ENCODE measurements around the gene TMEM52. TPM values are rescaled to one million over a fixed set of nuclear protein-coding genes. Genes with fewer than 3 reads are reported as not detected.
A peak's percentile ranks its signal among the peaks of the same experiment; 100 is the strongest.

Gene TMEM52
- total and polyA plus RNA-seq, 4 donors, result 2.6 to 13.1 (median 3.0) TPM

DNA sequence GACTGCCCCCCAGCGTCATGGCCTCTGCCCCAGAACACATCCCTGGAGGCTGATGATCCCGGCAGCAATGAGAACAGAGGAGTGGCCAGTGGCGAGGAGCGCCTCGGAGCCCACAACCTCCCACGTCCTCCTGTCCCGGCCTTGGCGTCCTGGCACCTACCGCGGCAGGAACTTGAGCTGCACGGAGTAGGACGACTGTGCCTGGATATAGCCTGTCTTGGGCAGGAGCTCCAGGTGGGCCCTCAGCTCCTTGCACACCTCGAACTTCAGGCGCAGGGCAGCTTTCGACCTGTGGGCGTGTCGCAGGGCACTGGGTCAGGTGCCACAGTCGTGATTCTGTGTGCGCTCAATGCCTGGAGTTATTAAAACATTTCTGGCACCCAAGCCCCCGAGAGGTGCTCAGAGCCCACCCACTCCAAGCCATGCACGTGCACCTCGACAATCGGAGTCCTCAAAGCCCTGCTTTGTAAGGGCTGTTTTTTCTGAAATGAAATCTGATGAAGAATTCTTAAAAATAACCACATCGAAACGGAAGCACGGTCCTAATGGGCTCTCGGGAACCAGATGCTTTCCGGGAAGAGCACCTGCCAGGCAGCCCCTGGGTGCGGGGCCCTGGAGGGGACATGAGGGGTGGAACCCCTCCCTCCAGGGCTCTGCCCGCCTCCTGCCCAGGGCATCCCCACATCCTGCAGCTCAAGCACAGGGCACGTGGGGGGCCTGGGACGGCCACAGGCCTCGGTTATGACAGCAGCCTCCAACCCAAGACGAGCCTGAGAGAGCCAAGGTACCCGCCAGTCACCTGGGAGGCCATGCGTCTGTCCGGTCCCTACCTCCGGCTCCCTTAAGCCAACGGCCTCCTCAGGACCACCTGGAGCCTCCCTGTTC, 23.0 kb upstream of the TMEM52 start:
- no peak overlapping the region for H3K9ac ChIP-seq (ENCODE audit: low read depth in 1 of 2, low read length in 2 of 2)
- H3K27me3 ChIP-seq (ENCODE audit: control insufficient read depth in 4 of 4, insufficient read depth in 4 of 4, low read length in 3 of 4), result no peaks in the 10 kb centered on the region
- peaks cover 8 to 22% (median 16%) of the 10 kb centered on the region in 4 donors for H3K4me1 ChIP-seq (ENCODE audit: control insufficient read depth in 4 of 4, insufficient read depth in 4 of 4, low read length in 3 of 4)
- no peaks in the 10 kb centered on the region for H3K36me3 ChIP-seq (ENCODE audit: control insufficient read depth in 4 of 4, insufficient read depth in 3 of 4, low read depth in 1 of 4, low read length in 3 of 4)
- WGBS, result 83% methylated on average over 39 of the region's 39 CpGs
- no peak overlapping the region for H3K27ac ChIP-seq (ENCODE audit: low read depth in 1 of 2, low read length in 2 of 2)
- H3K9me3 ChIP-seq (ENCODE audit: control insufficient read depth in 4 of 4, low read length in 3 of 4), result no peaks in the 10 kb centered on the region
- TF ChIP-seq TAF1 (conservative IDR thresholded peaks at IDR 0.05) (no peak), HNF4G (IDR thresholded peaks at IDR 0.05) (no peak), HNF4A (conservative IDR thresholded peaks at IDR 0.05) (no peak), FOXA1 (IDR thresholded peaks at IDR 0.05) (no peak), YY1 (IDR thresholded peaks at IDR 0.05) (no peak), EGR1 (IDR thresholded peaks at IDR 0.05; ENCODE audit: low read depth in 2 of 2) (no peak), SP1 (IDR thresholded peaks at IDR 0.05) (no peak), RXRA (IDR thresholded peaks at IDR 0.05) (no peak)
- TF ChIP-seq, protein P1, sequence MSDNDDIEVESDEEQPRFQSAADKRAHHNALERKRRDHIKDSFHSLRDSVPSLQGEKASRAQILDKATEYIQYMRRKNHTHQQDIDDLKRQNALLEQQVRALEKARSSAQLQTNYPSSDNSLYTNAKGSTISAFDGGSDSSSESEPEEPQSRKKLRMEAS (IDR thresholded peaks at IDR 0.05), result no peak
- TF ChIP-seq, protein P2, sequence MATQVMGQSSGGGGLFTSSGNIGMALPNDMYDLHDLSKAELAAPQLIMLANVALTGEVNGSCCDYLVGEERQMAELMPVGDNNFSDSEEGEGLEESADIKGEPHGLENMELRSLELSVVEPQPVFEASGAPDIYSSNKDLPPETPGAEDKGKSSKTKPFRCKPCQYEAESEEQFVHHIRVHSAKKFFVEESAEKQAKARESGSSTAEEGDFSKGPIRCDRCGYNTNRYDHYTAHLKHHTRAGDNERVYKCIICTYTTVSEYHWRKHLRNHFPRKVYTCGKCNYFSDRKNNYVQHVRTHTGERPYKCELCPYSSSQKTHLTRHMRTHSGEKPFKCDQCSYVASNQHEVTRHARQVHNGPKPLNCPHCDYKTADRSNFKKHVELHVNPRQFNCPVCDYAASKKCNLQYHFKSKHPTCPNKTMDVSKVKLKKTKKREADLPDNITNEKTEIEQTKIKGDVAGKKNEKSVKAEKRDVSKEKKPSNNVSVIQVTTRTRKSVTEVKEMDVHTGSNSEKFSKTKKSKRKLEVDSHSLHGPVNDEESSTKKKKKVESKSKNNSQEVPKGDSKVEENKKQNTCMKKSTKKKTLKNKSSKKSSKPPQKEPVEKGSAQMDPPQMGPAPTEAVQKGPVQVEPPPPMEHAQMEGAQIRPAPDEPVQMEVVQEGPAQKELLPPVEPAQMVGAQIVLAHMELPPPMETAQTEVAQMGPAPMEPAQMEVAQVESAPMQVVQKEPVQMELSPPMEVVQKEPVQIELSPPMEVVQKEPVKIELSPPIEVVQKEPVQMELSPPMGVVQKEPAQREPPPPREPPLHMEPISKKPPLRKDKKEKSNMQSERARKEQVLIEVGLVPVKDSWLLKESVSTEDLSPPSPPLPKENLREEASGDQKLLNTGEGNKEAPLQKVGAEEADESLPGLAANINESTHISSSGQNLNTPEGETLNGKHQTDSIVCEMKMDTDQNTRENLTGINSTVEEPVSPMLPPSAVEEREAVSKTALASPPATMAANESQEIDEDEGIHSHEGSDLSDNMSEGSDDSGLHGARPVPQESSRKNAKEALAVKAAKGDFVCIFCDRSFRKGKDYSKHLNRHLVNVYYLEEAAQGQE (IDR thresholded peaks at IDR 0.05), result no peak
- TF ChIP-seq, protein P3, sequence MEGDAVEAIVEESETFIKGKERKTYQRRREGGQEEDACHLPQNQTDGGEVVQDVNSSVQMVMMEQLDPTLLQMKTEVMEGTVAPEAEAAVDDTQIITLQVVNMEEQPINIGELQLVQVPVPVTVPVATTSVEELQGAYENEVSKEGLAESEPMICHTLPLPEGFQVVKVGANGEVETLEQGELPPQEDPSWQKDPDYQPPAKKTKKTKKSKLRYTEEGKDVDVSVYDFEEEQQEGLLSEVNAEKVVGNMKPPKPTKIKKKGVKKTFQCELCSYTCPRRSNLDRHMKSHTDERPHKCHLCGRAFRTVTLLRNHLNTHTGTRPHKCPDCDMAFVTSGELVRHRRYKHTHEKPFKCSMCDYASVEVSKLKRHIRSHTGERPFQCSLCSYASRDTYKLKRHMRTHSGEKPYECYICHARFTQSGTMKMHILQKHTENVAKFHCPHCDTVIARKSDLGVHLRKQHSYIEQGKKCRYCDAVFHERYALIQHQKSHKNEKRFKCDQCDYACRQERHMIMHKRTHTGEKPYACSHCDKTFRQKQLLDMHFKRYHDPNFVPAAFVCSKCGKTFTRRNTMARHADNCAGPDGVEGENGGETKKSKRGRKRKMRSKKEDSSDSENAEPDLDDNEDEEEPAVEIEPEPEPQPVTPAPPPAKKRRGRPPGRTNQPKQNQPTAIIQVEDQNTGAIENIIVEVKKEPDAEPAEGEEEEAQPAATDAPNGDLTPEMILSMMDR (IDR thresholded peaks at IDR 0.05; ENCODE audit: low read depth, low read length, missing input control), result no peak
- DNase-seq (ENCODE audit: low spot score), result no peak
- H3K4me3 ChIP-seq (ENCODE audit: low read depth in 1 of 3, low read length in 3 of 3), result no peak overlapping the region

DNA sequence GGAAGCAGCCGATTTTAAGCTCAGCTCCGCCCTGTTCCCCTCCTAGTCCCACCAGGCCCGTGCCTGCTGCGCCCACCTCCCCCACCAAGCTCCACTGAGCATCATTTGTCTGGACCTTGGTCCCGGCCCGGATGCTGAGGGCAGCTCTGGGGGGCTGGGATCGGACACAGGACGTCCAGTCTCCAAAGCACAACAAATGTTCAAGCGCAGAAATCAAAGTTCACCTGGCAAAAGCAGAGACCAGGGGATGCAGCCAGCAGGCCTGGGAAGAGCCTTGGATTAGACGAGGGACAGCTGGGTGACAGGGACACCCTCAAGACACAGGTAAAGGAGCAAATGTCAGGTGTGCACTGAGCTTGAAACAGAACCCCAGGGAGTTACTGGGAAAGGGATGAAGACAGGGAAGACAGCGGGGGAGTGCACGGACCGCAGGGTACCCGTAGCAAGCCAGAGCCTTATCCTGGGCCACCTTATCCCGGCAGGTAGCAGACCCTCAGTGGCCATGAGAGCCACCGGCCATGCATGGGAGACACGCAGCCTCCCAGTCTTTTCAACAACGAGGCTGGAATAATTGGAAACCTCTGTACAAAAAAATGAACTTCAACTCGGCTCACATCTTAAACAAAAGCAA, 22.2 kb upstream of the TMEM52 start:
- no peaks in the 10 kb centered on the region for H3K27me3 ChIP-seq (ENCODE audit: control insufficient read depth in 4 of 4, insufficient read depth in 4 of 4, low read length in 3 of 4)
- no peak overlapping the region for H3K27ac ChIP-seq (ENCODE audit: low read depth in 1 of 2, low read length in 2 of 2)
- DNase-seq (ENCODE audit: low spot score), result no peak
- TF ChIP-seq HNF4G (IDR thresholded peaks at IDR 0.05), result peak; percentile 85
- TF ChIP-seq RXRA (IDR thresholded peaks at IDR 0.05), result peak in 1 of 2 donors; percentile 55
- TF ChIP-seq NR2F2 (IDR thresholded peaks at IDR 0.05), result peak; percentile 29
- TF ChIP-seq, protein P1 (IDR thresholded peaks at IDR 0.05), result no peak
- TF ChIP-seq TAF1 (conservative IDR thresholded peaks at IDR 0.05), result no peak
- TF ChIP-seq HNF4A (conservative IDR thresholded peaks at IDR 0.05), result peak; percentile 90 to 94
- TF ChIP-seq SP1 (IDR thresholded peaks at IDR 0.05), result peak; percentile 97
- WGBS, result 61% methylated on average over 19 of the region's 19 CpGs
- H3K9me3 ChIP-seq (ENCODE audit: control insufficient read depth in 4 of 4, low read length in 3 of 4), result no peaks in the 10 kb centered on the region
- no peaks in the 10 kb centered on the region for H3K36me3 ChIP-seq (ENCODE audit: control insufficient read depth in 4 of 4, insufficient read depth in 3 of 4, low read depth in 1 of 4, low read length in 3 of 4)
- H3K4me1 ChIP-seq (ENCODE audit: control insufficient read depth in 4 of 4, insufficient read depth in 4 of 4, low read length in 3 of 4), result peaks cover 3 to 16% (median 9%) of the 10 kb centered on the region in 4 donors
- no peak overlapping the region for H3K9ac ChIP-seq (ENCODE audit: low read depth in 1 of 2, low read length in 2 of 2)
- H3K4me3 ChIP-seq (ENCODE audit: low read depth in 1 of 3, low read length in 3 of 3), result no peak overlapping the region
